Hippocampal formation (tissue), 2 donors: ENCODE measurements around the gene ADCY10.
"Not testable (repeated sequence)": the region's sequence is repeated elsewhere in the genome, so short reads cannot be mapped to it uniquely, and the experiment has no call there.

Source experiments
- DNase-seq, 2 donors: peaks; one replicate each; lab custom pipeline; 2025; lab: John Stamatoyannopoulos, UW

The ADCY10 gene

DNA sequence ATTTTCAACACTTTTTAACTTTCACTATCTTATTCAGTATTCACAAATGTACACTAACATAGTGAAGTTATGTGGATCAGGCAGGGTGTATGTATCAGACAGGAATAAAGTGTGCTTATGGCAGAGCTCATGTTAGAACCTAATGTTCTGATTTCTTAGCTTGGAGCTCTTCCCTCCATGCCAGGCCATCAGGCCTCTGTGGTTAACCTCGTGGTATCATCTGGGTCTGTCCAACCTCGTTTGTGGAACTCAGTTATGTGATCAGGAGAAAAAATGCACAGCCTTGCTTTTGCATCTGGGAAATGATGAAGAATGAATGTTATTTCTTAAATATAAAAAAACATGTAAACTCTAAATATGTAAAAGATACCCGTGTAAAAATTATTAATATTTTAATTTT is 105.2 kb downstream of the ADCY10 start:
- DNase-seq = no peak

GRCh38 chr1:167808104-167808503 is 105.8 kb downstream of the ADCY10 start:
- DNase-seq = no peak

- DNase-seq = not testable (repeated sequence)
Observed at GRCh38 chr1:167806676-167807075, 107.3 kb downstream of the ADCY10 start.

DNA sequence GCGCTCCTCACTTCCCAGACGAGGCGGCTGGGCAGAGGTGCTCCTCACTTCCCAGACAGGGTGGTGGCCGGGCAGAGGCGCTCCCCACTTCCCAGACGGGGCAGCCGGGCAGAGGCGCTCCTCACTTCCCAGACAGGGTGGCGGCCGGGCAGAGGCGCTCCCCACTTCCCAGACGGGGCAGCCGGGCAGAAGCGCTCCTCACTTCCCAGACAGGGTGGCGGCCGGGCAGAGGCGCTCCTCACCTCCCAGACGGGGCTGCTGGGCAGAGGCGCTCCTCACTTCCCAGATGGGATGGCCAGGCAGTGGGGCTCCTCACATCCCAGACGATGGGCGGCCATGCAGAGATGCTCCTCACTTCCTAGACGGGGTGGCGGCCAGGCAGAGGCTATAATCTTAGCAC is 107.7 kb downstream of the ADCY10 start:
- DNase-seq = not testable (repeated sequence)

GRCh38 chr1:167805041-167805556 is 108.8 kb downstream of the ADCY10 start:
- no peak for DNase-seq

DNA sequence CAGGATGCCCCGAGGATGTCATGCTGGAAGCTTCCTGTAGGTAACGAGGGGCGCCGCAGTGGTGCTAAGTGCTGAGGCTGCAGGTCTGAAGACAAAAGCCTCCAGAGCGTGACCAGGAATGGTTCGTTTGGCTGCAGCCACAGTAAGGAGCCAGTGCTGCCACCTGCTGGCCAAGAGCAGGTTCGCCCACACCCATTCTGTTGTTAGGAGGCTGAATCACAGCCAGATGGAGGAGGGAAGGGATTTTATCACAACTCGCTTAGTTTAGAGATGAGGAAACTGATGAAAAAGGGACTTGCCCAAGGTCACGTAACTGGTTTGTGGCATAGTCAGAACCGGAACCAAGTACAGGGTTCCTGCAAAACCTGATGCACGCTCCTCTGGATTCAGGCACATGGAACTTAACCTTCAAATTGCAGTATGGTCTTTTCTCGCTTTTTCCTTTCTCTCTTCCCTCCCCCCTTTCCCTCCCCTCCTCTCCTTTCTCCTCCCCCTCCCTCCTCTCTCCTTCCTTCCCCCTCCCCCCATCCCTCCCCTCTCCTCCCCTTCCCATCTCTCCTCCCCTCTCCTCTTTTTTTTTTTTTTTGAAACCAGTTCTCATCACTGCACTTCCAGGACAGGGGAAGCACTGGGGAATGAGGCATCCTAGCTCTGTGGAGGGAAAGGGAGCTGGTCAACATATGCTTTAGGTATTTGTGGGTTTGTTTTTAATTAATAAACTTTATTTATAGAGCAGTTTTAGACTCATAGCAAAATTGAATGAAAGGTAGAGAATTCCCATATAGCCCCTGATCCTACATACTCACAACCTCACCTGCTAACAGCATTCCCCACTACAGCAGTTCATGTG is 110.4 kb downstream of the ADCY10 start:
- DNase-seq = peak; percentile 77 to 80

- DNase-seq = no peak
Observed at GRCh38 chr1:167802235-167802634, 111.7 kb downstream of the ADCY10 start.

- DNase-seq = no peak
Observed at GRCh38 chr1:167800251-167800650, 113.7 kb downstream of the ADCY10 start.

DNA sequence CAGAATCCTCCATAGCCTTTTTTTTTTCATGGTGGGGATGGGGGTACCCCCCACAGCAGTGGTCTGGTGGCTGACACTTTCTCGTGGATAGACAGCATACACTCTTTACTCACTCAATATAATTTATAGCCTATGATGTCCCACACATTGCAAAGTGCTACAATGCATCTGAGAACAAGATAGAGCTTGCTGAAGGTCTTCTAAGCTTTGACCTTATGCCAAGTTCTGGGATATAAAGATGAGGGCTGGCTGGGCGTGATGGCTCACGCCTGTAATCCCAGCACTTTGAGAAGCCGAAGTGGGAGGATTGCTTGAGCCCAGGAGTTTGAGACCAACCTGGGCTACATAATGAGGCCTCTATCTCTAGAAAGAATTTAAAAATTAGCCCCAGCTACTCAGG is 114.2 kb downstream of the ADCY10 start:
- DNase-seq = no peak

DNA sequence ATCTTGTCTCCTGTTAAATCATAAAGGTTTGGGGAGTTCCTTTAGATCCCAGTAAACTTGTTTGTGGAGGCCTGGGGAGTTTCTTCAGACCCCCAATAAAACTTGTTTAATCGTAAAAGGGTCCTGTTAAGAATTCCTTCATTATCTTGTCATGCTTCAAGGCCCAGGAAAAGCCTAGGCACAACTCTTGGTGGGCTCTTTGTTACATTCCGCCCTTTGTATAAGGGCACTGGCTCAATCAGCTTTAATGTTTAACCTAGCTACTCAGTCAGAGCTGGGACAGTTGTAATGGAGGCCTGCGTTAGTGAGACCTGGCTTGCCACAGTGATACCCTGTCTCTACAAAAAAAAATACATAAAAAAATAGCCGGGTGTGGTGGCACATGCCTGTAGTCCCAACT is 115.0 kb downstream of the ADCY10 start:
- DNase-seq = no peak

GRCh38 chr1:167797015-167797414 is 116.9 kb downstream of the ADCY10 start:
- peak in 1 of 2 donors; percentile 11 for DNase-seq

GRCh38 chr1:167795810-167796740 is 117.9 kb downstream of the ADCY10 start:
- no peak for DNase-seq

- no peak for DNase-seq
Observed at GRCh38 chr1:167794043-167794442, 119.9 kb downstream of the ADCY10 start.

DNA sequence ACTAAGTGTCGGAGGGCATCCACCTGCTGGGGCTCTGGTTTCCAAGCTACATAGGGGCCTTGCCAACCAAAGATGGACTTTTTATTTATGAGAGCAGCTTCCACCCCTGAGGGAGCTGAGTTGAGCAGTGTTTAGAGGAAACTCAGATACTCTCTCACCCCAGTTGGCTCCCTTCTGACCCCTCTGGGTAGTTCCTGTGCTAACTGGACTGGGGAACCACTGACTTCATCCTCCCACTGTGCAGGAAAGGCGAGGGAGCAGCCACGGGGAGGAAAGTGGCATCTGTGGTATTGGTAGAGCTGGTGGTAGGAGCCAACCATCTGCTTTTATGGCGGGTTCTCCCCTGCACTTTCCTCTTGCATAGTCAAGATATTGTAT is 121.8 kb downstream of the ADCY10 start:
- DNase-seq = no peak

DNA sequence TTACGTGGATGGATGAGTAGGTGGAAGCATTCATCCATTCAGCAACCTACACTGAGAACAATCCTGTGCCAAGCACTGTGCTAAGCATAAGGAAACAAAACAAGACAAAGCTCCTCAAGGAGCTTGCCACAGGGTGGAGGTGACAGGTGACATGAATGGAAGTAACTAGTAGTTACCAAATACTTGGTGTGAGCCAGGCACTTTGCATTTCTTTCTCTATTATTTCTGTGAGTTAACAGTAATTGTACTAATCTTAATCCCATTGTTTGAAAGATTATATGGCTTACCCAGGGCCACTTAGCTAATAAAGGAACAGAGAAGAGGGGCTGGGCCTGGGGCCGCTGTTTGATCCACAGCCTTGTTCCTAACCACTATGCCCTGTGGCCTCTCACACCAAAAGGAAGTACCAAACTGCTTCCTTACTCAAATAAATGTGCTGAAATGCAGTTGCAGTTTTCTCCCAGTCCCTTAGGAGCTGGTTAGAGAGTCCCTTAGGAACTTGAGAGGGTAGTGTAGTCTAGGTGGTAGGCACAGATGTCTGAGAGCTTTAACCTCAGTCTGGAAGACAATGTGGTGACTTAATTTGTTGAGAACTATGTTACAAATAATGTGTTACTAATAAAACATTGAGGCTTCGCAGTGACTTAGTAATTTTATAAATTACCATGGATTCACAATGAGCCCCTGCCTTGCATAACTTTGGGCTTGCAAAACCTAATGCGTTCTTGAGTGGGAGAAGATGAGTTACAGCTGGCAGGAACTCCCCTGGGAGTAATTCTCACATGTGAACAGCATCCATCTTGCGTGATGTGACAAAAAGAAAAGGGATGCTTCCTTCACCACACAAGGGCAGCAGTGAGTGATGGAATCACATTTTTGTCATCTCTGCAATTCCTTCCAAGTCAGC is 122.4 kb downstream of the ADCY10 start:
- no peak for DNase-seq

GRCh38 chr1:167790117-167790516 is 123.8 kb downstream of the ADCY10 start:
- no peak for DNase-seq

GRCh38 chr1:167789501-167789900 is 124.4 kb downstream of the ADCY10 start:
- no peak for DNase-seq

DNA sequence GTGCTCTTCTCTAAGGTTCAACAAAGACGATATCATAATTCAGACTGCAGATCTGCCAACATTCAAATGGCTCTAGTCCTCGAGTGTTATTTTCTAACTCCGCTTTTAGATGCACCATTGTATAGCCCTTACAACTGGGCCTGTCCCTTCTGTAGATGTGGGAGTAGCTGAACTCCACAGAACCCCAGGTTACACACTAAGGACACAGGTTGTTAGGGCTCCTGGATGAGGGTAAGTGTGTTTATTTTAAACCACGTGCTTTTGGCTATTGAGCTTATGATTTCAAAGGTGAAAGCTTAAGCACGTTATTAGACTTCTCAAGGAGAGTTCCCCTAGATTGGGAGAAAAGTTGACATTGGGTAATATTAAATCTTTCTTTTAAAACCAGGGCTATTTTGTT is 127.4 kb downstream of the ADCY10 start:
- no peak for DNase-seq

GRCh38 chr1:167784876-167785550 is 128.9 kb downstream of the ADCY10 start:
- DNase-seq = no peak

DNA sequence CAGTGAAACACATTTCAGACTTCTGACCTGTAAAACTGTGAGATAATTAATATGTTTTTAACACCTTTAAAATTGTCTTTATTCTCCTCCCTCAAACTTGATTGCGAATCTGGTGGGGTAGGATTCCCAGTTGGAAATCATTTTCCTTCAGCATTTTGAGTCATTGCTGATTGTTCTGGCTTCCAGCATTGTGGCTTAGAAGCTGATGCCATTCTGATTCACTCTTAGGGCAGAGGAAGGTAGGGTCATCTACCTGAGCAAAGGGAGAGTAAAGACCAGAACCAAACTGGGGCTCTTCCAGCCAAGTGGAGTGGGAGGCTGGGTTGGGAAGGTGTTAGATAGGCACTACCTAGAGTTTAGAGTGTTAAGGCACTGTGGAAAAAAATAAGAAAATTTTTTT is 131.0 kb downstream of the ADCY10 start:
- no peak for DNase-seq

GRCh38 chr1:167781558-167781957 is 132.4 kb downstream of the ADCY10 start:
- no peak for DNase-seq
